Mesothelial cell of epicardium (in vitro differentiated cells): ENCODE measurements around the gene HOXA1. TPM values are rescaled to one million over a fixed set of nuclear protein-coding genes. Genes with fewer than 3 reads are reported as not detected.

ENCODE experiments used
- DNase-seq, 2 experiments: peaks; one replicate each; pipeline ENCODE4 v3.0.0; 2021; ENCODE audit warnings: low spot score in 2 of 2; ENCODE audit not compliant: unreplicated experiment in 2 of 2
- H3K27ac Mint-ChIP-seq: 2 replicates; pipeline ENCODE4 v1.8.0; 2021; ENCODE audit warnings: mixed read lengths
- H3K27me3 Mint-ChIP-seq: 2 replicates; pipeline ENCODE4 v1.8.0; 2021; ENCODE audit warnings: low read depth, mixed read lengths
- H3K36me3 Mint-ChIP-seq: 2 replicates; pipeline ENCODE4 v1.8.0; 2021; ENCODE audit warnings: mixed read lengths
- H3K4me1 Mint-ChIP-seq: 2 replicates; pipeline ENCODE4 v1.8.0; 2021; ENCODE audit warnings: mixed read lengths
- H3K4me3 Mint-ChIP-seq: 2 replicates; pipeline ENCODE4 v1.8.0; 2021; ENCODE audit warnings: mild to moderate bottlenecking, moderate library complexity, mixed read lengths
- H3K9me3 Mint-ChIP-seq: 2 replicates; pipeline ENCODE4 v1.8.0; 2021; ENCODE audit warnings: mixed read lengths
- total RNA-seq: library from RNA; stranded (reverse); gene quantifications from 3 replicates; pipeline ENCODE4 v1.2.1, GENCODE V29; 2021
- TF ChIP-seq, protein P1 (sequence below): fragments of 200-600 bp; sonication (generic); IDR thresholded peaks from one replicate; pipeline ENCODE4 v1.5.0; 2021; ENCODE audit warnings: antibody characterized with exemption; ENCODE audit not compliant: unreplicated experiment

HOXA1 gene
- 13.7 to 14.6 TPM (median 14.0 TPM) in 3 replicates for total RNA-seq

DNA sequence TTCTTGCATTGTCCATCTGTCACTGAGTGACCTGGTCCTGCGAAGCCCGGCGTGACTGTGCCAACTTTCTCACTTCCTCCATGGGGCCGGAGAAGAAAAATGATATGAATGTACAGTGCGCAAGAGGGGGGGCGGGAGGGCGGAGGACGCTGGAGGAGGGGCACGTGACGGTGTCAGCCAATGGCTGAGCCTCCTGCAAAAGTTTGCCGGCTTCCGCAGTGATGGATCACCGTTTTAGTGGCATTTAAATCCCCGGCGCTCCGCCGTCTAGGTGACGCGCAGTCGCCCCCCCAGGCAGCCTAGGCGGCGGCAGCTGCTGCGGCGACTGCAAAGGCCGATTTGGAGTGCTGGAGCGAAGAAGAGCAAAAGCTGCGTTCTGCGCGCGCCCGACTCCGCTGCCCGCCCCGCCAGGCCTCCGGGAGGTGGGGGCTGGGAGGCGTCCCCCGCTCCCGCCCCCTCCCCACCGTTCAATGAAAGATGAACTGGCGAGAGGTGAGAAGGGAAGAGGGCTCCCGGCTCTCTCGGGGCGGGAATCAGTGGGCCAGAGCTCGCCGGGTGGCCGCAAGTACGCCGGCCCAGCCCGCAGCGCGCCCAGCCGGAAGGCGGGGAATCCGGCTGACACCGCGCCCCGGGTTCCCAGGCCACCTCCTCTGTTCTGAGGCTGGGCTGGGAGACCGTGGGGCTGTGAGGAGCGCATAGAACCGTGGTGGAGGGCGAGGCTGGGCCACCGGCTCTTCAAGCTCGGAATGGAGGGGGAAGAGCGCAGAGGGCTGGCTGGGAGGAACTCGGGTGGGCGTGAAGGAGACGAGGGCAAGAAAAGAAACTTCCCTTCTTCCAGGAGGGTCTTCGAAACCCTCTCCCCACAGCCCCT lies at the start of gene HOXA1:
Gene HOXA1 (minus strand): TSS at position 104 of the 871 bp plus-strand sequence. CDS start 88 bp downstream, at position 16.
- TF ChIP-seq, protein P1, sequence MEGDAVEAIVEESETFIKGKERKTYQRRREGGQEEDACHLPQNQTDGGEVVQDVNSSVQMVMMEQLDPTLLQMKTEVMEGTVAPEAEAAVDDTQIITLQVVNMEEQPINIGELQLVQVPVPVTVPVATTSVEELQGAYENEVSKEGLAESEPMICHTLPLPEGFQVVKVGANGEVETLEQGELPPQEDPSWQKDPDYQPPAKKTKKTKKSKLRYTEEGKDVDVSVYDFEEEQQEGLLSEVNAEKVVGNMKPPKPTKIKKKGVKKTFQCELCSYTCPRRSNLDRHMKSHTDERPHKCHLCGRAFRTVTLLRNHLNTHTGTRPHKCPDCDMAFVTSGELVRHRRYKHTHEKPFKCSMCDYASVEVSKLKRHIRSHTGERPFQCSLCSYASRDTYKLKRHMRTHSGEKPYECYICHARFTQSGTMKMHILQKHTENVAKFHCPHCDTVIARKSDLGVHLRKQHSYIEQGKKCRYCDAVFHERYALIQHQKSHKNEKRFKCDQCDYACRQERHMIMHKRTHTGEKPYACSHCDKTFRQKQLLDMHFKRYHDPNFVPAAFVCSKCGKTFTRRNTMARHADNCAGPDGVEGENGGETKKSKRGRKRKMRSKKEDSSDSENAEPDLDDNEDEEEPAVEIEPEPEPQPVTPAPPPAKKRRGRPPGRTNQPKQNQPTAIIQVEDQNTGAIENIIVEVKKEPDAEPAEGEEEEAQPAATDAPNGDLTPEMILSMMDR = no peak
- H3K9me3 Mint-ChIP-seq = no peaks in the 10 kb centered on the region
- no peaks in the 10 kb centered on the region for H3K27me3 Mint-ChIP-seq
- peaks cover 68% of the 10 kb centered on the region for H3K4me1 Mint-ChIP-seq
- H3K4me3 Mint-ChIP-seq = peak within 1 kb of the TSS; percentile 98
- peaks cover 16% of the 10 kb centered on the region for H3K36me3 Mint-ChIP-seq
- peak; percentile 87 to 93 for DNase-seq
- peak within 1 kb of the TSS; percentile 100 for H3K27ac Mint-ChIP-seq

DNA sequence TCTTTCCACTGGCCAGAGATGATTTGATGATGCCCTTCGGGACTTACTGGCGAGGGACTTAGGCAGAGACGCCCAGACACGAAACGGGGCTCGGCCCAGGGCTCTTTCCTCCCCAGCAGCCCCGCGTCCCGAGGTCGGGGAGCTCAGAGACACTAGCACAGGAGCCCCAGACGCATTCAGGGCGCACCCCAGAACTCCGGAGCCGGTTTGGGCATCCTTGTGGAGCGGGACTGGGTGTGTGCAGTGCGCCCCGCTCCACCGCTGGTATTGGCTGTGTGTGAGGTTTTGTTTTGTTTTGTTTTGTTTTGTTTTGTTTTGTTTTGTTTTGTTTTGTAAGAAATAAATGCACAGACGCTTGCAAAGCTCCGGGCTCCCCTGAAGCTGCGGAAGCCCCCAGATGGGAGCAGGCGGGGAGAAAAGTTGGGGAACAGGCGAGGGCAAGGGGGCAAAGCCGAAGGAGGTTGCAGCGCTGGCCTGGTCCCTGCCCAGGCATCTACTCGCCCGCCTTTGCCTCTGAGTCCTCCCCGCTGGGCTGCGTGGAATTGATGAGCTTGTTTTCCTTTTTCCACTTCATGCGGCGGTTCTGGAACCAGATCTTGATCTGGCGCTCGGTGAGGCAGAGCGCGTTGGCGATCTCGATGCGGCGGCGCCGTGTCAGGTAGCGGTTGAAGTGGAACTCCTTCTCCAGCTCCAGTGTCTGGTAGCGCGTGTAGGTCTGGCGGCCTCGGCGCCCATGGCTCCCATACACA lies 49.5 kb upstream of the HOXA1 start:
- H3K27ac Mint-ChIP-seq = peak overlapping the region; percentile 99
- no peaks in the 10 kb centered on the region for H3K27me3 Mint-ChIP-seq
- peak in 1 of 2 experiments; percentile 41 for DNase-seq
- H3K4me3 Mint-ChIP-seq = peak overlapping the region; percentile 87
- peaks cover 32% of the 10 kb centered on the region for H3K36me3 Mint-ChIP-seq
- H3K9me3 Mint-ChIP-seq = no peaks in the 10 kb centered on the region
- TF ChIP-seq, protein P1 = no peak
- peaks cover 72% of the 10 kb centered on the region for H3K4me1 Mint-ChIP-seq

DNA sequence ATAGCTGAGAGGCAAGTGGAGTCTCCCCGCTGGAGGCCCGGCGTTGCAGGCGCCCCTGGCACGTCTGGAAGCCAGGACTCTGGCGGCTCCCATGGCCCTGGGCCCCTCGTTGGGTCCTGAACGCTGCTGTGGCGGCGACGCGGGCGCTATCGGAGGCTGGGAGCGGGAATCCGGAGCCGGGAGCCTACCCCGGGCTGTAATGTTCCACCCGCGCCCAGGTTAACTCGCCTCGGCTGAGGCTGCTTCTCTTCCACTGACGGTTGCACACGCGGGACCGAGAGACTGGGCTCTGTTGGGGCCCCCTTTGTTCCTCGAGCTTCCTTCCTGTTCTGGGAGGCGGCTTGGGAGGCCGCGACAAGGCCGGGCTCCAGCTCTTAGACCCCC lies 49.0 kb upstream of the HOXA1 start:
- H3K36me3 Mint-ChIP-seq = peaks cover 35% of the 10 kb centered on the region
- H3K27ac Mint-ChIP-seq = peak overlapping the region; percentile 99
- TF ChIP-seq, protein P1 = no peak
- H3K4me1 Mint-ChIP-seq = peaks cover 69% of the 10 kb centered on the region
- peak in 1 of 2 experiments; percentile 56 for DNase-seq
- H3K9me3 Mint-ChIP-seq = no peaks in the 10 kb centered on the region
- no peaks in the 10 kb centered on the region for H3K27me3 Mint-ChIP-seq
- H3K4me3 Mint-ChIP-seq = peak overlapping the region; percentile 87

DNA sequence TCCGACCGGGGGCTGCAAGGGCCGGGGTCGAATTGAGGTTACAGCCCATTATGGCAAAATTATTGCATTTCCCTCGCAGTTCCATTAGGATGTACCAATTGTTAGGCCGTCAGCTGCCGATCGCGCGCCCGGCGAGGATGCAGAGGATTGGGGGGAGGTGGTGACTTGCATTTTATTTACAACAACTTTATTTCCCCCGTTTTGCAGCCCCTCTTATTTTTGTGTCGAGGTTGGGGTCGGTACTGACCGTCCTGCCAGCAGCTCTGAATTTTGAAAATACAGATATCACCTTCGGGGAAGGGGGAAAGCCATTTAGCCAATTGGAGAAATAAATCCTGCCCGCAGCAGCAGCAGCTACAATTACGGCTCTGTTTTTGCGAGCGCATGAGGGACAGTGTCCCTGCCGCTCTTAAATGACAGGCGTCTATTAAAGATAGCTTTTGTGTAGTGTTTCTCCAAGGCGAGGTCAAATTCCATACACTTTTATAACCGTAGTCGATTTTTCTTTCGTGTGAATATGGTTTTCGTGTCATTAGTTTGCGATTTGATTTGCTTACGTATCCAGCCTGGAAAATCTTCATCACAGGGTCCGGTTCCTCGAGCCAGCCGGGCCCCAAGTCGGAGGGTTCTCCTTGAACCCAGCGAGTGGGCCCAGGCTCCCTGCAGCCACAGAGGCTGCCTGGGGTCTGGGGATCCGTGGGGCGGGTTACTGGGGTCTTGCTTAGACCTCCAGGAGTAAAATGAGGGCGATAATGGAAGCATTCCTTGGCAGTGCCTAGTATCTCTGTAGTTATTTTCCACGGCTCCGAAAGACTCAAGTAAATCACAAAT lies 48.4 kb upstream of the HOXA1 start:
- TF ChIP-seq, protein P1 = peak; percentile 44
- Mint-ChIP-seq H3K27me3 (no peaks in the 10 kb centered on the region), H3K9me3 (no peaks in the 10 kb centered on the region), H3K36me3 (peaks cover 36% of the 10 kb centered on the region), H3K4me3 (peak overlapping the region; percentile 87), H3K27ac (peak overlapping the region; percentile 99), H3K4me1 (peaks cover 65% of the 10 kb centered on the region)
- DNase-seq = no peak
